ENCODE data around the gene FGF12.

GRCh38 chr3:192188218-192188835 lies 539.0 kb downstream of the FGF12 start:
- peak; percentile 88 for TF ChIP-seq CTCF (IDR thresholded peaks at IDR 0.05)
- no peak for TF ChIP-seq ZFX (IDR thresholded peaks at IDR 0.05; ENCODE audit: borderline replicate concordance)
